ACC112 (cell line): Measurements from ENCODE around the gene KRT82.
"Not testable (repeated sequence)": the region's sequence is repeated elsewhere in the genome, so short reads cannot be mapped to it uniquely, and the experiment has no call there.

Experiments used
- H2AFZ ChIP-seq: fragments of 200-600 bp; sonication (generic); one replicate; pipeline ENCODE4 v1.6.0; 2017; ENCODE audit warnings: antibody characterized with exemption, low read length; ENCODE audit not compliant: unreplicated experiment
- H3K27ac ChIP-seq: fragments of 200-600 bp; sonication (generic); 2 replicates; pipeline ENCODE4 v1.5.1; 2014; ENCODE audit warnings: low read depth, mild to moderate bottlenecking, antibody characterized with exemption, low read length, moderate library complexity
- H3K27me3 ChIP-seq: fragments of 200-600 bp; sonication (generic); 2 replicates; pipeline ENCODE4 v1.6.1; 2014; ENCODE audit warnings: mild to moderate bottlenecking, antibody characterized with exemption, low read length, moderate library complexity, mixed read lengths; ENCODE audit not compliant: insufficient read depth
- H3K36me3 ChIP-seq: fragments of 200-600 bp; sonication (generic); 2 replicates; pipeline ENCODE4 v1.6.1; 2016; ENCODE audit warnings: mild to moderate bottlenecking, antibody characterized with exemption, low read length, moderate library complexity, mixed read lengths; ENCODE audit not compliant: insufficient read depth
- H3K4me1 ChIP-seq: fragments of 200-600 bp; sonication (generic); one replicate; pipeline ENCODE4 v1.6.1; 2016; ENCODE audit warnings: low read length, mixed read lengths; ENCODE audit not compliant: insufficient read depth, unreplicated experiment, control insufficient read depth
- H3K4me3 ChIP-seq: fragments of 200-600 bp; sonication (generic); 2 replicates; pipeline ENCODE4 v1.5.1; 2014; ENCODE audit warnings: mild to moderate bottlenecking, low read depth, low read length
- H3K79me2 ChIP-seq: fragments of 200-600 bp; sonication (generic); one replicate; pipeline ENCODE4 v1.6.0; 2016; ENCODE audit warnings: low read length; ENCODE audit not compliant: control insufficient read depth, unreplicated experiment, insufficient read depth

KRT82 gene

DNA sequence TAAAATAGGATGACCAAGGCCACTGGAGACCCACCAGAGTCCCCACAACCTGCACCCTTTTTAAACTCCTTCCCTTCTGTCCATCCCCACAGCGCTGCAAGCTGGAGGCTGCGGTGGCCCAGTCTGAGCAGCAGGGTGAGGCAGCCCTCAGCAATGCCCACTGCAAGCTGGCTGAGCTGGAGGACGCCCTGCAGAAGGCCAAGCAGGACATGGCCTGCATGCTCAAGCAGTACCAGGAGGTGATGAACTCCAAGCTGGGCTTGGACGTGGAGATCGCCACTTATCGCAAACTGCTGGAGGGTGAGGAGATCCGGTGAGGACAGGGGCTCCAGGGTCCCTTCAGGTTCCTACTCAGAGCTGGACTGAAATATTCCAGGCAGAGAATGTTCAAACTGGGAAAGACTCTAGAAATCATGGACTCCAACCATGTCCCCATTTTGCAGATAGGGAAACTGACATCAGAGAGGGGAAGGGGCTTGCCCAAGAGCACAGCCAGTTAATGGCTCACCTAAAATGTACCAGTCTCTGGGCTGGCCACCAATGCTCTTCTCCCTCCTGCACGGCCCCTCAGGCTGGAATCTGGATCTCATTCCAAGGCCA is 56.0 kb downstream of the KRT82 start:
- Histone ChIP-seq H3K27ac (no peak overlapping the region), H3K36me3 (no peaks in the 10 kb centered on the region), H2AFZ (no peak overlapping the region), H3K4me1 (no peaks in the 10 kb centered on the region), H3K79me2 (no peaks in the 10 kb centered on the region), H3K4me3 (no peak overlapping the region), H3K27me3 (peaks cover 36% of the 10 kb centered on the region)

DNA sequence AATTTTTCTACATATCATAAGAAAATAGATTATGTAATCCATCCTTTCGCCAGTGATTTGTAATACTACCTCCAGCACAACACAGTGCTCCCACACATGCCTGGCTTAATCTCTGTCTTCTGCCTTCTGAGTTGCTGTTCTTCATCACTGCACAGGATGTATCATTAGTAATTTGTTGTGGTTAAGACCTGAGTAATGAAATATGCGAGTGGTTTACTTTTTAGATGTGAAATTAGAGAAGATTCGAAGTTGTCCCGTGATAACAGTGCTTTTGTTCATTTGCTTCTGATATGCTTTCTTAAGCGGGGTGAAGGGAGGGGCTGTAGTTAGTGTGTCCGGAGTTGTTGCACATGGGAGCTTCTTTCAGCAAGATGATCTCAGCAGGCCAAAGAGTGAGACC is 56.9 kb downstream of the KRT82 start:
- Histone ChIP-seq H3K36me3 (no peaks in the 10 kb centered on the region), H3K79me2 (no peaks in the 10 kb centered on the region), H3K4me3 (no peak overlapping the region), H3K4me1 (no peaks in the 10 kb centered on the region), H2AFZ (no peak overlapping the region), H3K27ac (no peak overlapping the region), H3K27me3 (peaks cover 28% of the 10 kb centered on the region)

DNA sequence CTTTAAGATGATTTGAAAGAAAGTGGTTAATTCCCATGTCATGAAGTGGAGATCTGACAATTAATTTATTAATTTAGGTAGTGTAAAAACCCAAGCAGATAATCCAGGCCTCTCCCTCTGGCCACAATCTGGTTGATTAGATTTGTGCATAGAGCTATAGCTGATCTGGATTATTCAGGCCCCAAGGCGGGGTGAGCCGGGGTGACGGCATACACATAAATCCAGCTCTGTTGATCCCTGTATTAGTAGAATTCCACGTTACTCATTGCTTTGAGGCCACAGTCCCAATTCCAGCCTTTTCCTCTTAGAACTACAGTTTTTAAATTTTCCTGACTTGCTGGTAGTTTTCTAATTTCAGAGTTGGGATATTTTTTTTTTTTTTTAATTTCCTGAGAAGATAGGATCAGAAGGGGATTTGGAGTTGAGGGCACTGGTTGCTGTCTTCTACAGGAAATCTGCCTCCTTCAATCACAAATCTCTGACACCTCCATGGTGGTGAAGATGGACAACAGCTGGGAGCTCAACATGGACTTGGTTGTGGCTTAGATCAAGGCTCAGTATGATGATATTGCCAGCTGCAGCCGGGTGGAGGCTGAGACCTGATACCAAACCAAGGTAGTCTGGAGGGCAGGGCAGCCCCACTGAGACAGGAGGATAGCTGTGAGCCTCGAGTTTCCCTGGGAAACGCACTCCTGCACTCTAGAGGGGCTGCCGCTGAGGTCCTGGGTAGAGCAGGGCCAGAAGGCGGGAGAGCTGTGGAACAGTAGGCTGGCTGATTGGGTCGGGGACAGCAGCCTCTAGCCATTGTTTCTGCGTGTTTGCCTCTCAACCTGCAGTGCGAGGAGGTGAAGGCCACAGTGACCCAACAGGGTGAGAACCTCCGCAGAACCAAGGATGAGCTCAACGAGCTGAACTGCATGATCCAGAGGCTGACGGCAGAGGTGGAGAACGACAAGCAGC is 58.3 kb downstream of the KRT82 start:
- Histone ChIP-seq H3K36me3 (no peaks in the 10 kb centered on the region), H3K4me3 (no peak overlapping the region), H3K27ac (no peak overlapping the region), H3K79me2 (no peaks in the 10 kb centered on the region), H2AFZ (no peak overlapping the region), H3K4me1 (no peaks in the 10 kb centered on the region), H3K27me3 (peaks cover 19% of the 10 kb centered on the region)

DNA sequence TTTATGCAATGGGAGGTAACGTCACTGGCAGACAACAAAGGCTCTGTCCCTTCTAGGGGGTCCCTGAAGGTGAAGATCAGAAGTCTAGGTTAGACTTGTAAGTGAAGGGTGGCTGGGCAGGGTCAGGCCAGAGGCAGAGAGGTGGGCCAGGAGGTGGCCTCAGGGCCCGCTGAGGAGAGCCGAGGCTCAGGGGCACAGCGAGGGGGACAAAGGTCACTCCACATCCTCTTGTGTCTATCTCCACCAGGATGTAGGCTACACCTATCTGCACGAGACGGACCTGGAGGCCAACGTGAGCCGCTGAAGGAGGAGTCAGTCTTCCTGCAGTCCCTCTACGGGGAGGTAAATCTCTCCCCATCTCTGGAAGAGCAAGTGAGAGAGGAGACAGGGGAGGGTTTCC is 59.1 kb downstream of the KRT82 start:
- Histone ChIP-seq H3K4me1 (no peaks in the 10 kb centered on the region), H3K27me3 (peaks cover 12% of the 10 kb centered on the region), H3K27ac (no peak overlapping the region), H3K36me3 (no peaks in the 10 kb centered on the region), H2AFZ (no peak overlapping the region), H3K4me3 (no peak overlapping the region), H3K79me2 (no peaks in the 10 kb centered on the region)

DNA sequence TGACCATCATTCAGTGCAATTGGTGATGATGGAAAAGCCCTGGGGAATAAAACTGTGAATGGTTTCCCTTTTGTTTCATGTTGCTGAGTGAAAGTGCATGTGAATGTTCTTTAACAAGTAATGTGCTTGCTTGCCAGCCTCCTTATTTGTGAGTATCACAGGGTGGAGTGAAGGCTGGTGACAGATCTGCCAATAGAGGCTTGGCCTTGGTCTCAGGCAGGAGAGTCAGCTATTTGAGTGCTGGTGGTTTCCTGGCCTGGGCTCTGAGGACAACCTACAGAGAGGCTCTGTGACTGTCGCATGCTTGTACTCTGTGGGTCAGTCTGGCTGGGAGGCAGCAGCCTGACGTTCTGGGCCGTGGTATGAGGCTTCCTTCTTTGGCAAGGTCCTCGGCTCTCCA is 59.5 kb downstream of the KRT82 start:
- no peaks in the 10 kb centered on the region for H3K4me1 ChIP-seq
- peaks cover 12% of the 10 kb centered on the region for H3K27me3 ChIP-seq
- H3K4me3 ChIP-seq = no peak overlapping the region
- H3K27ac ChIP-seq = no peak overlapping the region
- H2AFZ ChIP-seq = no peak overlapping the region
- no peaks in the 10 kb centered on the region for H3K36me3 ChIP-seq
- no peaks in the 10 kb centered on the region for H3K79me2 ChIP-seq

DNA sequence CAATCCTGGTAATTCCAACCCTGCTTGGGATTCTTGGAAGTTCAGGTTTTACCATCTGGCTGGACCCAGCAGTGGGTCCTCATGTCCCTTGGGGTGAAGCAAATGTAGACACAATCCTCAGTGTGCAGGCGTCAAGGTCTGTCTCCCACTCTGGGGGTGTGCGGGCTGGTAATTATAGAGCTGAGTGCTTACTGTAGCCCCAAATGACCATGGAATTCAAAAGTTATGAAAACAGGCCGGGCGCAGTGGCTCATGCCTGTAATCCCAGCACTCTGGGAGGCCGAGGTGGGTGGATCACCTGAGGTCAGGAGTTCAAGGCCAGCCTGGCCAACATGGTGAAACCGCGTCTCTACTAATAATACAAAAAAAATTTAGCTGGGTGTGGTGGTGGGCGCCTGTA is 61.1 kb downstream of the KRT82 start:
- H3K27me3 ChIP-seq, H3K4me1 ChIP-seq, H3K79me2 ChIP-seq, H2AFZ ChIP-seq, H3K4me3 ChIP-seq, H3K27ac ChIP-seq, H3K36me3 ChIP-seq: not testable (repeated sequence)

DNA sequence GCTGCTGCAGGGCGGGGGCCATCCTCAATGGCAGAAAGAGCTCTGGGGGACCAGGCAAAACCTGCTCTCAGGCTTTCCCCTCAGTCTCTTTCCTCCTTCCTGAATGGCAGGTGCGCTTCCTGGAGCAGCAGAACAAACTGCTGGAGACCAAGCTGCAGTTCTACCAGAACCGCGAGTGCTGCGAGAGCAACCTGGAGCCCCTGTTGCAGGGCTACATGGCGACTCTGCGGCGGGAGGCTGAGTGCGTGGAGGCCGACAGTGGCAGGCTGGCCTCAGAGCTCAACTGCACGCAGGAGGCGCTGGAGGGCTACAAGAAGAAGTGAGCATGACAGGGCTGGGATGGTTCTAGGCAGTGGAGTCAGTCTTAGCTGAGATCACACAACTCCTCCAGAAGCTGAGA is 62.0 kb downstream of the KRT82 start:
- no peak overlapping the region for H3K27ac ChIP-seq
- no peaks in the 10 kb centered on the region for H3K79me2 ChIP-seq
- 0 out of 2 replicates have a peak, but pooled peaks cover 5% of the 10 kb centered on the region for H3K27me3 ChIP-seq
- H3K4me1 ChIP-seq = no peaks in the 10 kb centered on the region
- H3K4me3 ChIP-seq = no peak overlapping the region
- no peak overlapping the region for H2AFZ ChIP-seq
- no peaks in the 10 kb centered on the region for H3K36me3 ChIP-seq
